GM19193 (cell line): ENCODE results near the gene ZSCAN30.

Experiments used
- POLR2A ChIP-seq: IDR thresholded peaks from 4 replicates; pipeline ENCODE4 v1.6.1; 2011; ENCODE audit not compliant: insufficient read depth, insufficient read length; ENCODE audit errors: extremely low read depth

ZSCAN30 gene

DNA sequence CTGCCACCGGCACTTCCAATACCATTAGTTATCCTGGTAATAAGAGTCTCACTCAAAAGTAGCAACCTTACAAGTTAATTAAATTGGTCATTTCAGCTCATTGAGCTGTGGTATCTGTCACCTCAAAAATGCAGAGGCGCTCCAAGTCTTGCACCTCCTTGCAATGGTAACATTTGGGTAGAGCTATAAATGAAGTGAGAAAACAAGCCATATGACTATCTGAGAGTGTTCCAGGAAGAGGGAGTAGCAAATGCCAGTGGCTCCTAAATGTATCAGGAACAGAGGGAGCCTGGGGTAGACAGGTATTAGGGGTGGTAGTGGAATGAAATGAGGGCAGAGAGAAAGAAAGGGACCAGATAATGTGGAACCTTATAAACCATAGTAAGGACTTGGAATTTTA, 6.0 kb upstream of the ZSCAN30 start:
- TF ChIP-seq POLR2A, result no peak

GRCh38 chr18:35291166-35291565, 1.1 kb upstream of the ZSCAN30 start:
- TF ChIP-seq POLR2A, result no peak

GRCh38 chr18:35289727-35290093, 319 bp downstream of the ZSCAN30 start:
- TF ChIP-seq POLR2A, result no peak

DNA sequence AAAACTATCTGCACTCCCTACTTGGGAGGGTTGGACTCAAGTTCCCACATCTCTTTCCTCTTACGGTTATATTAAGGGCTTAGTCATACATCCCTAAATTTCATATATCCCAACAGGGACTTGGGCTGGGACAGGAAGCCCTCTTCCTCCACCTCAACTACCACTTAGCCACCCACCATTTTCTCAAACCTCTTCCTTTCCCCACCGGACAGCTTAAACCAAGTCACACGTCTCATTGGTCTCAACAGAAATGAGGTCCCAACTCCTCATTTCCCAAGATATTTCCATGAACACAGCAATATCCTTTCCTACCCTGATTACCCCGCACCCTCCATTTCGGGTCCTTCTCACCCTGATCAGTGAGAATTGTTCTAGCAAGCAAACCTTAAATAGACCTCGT, 736 bp downstream of the ZSCAN30 start:
- no peak for TF ChIP-seq POLR2A

DNA sequence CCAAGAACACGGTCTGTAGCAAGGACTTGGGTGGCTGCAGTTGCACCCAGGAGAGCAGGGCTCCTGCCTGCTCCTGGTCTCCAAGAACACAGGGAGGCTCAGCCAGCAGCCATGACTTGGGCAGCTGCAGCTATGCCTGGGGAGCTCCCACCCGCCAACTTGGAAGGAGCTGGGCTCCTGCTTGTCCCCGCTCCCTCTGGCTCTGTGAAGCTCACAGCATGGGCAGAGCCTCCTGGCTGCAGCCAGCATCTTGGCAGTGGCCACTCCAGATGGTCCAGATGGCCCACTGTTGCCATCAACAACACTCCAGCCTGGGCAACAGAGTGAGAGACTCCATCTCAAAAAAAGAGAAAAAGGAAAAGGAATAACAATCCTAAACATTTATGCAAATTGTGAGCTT, 5.2 kb downstream of the ZSCAN30 start:
- no peak for TF ChIP-seq POLR2A

DNA sequence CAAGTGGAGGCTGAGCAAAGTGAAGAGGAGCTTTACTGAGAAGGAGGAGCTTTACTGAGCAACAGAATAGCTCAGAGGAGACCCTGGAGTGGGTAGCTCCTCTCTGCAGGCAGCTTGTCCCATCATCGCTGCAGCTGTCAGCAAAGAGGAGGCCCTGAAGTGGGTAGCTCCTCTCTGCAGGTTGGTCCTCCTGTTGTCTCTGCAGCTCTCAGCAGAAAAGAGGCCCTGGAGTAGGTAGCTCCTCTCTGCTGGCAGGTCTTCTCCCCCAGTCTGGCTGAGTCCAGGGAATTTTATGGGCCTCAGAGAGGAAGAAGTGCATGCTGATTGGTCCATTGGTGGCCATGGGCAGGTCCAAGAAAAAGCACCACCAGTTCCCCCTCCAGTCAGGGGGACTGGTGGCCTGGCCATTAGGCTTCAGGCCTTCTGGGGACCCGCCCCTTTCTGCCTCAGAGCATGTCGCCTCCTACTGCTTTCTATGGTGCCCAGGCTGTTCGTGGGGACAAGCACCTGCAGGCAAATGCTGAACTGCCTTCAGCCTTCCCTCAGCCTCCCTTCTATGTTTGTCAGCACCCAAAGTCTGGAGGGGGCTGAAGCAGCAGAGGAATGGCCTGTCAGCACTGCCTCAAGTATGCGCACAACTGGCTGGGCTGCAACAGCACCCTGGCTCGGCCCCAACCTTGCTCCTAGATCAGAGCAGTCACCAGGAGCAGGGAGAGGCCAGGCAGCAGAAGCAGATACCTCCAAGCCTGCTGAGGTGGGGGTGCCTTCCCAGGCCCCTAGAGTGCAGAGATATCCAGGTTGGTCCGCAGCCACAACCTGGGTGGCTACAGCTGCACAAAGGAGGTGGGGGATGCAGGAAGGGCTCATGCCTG, 5.9 kb downstream of the ZSCAN30 start:
- no peak for TF ChIP-seq POLR2A

- no peak for TF ChIP-seq POLR2A
These were observed 7.7 kb downstream of the ZSCAN30 start for GRCh38 chr18:35282353-35282752.

GRCh38 chr18:35278969-35279368, 11.1 kb downstream of the ZSCAN30 start:
- TF ChIP-seq POLR2A, result no peak

GRCh38 chr18:35278085-35278484, 11.9 kb downstream of the ZSCAN30 start:
- no peak for TF ChIP-seq POLR2A

DNA sequence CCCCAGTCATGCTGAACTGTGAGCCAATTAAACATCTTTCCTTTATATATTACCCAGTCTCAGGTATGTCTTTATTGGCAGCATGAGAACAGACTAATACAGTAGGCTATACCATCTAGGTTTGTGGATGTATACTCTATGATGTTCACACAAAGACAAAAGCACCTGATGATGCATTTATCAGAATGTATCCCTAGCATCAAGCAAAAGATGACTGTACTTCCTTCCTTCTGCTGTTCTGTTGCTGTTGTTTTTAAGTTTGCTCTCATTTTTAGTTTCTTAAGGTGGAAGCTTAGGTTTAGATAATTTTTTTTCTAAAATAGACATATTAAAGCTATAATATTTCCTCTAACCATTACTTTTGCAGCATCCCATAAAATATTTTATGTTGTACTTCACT, 12.4 kb downstream of the ZSCAN30 start:
- TF ChIP-seq POLR2A, result no peak

- no peak for TF ChIP-seq POLR2A
These were observed 13.8 kb downstream of the ZSCAN30 start for GRCh38 chr18:35276267-35276666.

DNA sequence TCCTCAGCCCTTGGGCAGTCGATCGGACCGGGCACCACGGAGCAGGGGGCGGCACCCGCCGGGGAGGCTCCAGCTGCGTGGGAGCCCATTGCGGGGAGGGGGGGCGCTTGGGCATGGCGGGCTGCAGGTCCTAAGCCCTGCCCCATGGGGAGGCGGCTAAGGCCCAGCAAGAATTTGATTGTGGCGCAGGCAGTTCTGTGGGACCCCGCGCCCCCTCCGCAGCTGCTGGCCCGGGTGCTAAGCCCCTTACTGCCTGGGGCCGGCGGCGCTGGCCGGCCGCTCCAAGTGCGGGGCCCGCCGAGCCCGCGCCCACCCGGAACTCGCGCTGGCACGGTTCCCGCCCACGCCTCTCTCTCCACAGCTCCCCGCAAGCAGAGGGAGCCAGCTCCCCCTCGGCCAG, 18.4 kb downstream of the ZSCAN30 start:
- TF ChIP-seq POLR2A, result no peak

- TF ChIP-seq POLR2A, result no peak
These were observed 21.2 kb downstream of the ZSCAN30 start for GRCh38 chr18:35268821-35269220.

DNA sequence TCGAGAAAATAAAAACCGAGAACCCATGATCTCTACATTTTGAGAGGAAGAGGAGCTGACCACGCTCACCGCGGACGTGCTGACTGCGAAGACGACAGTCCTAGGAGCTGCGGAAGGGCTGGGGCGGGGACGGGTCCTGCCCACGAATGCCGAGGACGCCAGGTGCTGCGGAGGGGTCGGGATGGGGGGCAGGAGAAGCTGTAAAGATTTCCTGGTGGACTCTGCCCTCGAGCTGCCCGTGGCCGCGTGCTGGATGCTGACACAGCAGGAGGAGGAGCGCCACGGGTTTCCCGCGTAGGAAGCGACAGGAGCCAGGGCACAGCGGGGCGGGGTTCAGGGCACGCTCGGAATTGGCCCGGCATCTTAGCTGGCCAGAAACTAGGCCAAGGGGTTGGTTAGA, 22.2 kb downstream of the ZSCAN30 start:
- no peak for TF ChIP-seq POLR2A

DNA sequence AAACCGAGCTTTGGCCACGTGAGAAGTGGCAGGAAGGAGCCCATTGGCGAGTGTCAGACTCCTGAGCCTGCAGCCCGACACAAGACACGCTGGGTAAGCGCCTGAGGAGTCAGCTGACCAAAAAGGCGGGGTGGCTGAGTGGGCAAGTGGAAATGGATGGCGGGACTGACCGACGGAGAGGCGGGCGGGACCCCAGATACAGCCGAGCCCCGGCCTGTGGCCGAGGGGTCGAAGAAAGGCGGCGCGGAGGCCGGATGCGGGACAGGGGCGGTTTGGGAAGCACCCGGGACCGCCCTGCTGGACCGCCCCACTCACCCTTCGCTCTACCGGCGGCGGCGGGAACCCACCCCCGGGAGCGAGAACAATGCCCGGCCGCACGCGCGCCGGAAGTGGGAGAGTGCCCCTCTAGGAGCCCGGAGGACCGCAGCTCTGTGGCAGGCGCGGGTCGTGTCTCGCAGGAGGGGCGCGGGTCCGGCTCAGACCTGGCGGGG, 22.8 kb downstream of the ZSCAN30 start:
- TF ChIP-seq POLR2A, result peak; percentile 20

GRCh38 chr18:35264409-35264808, 25.6 kb downstream of the ZSCAN30 start:
- no peak for TF ChIP-seq POLR2A
